PC-3 (cell line): ENCODE data around the gene C16orf95.

Experiments used
- CTCF ChIP-seq: fragments of 300-600 bp; sonication (generic); conservative IDR thresholded peaks from 2 replicates; pipeline ENCODE4 v1.5.1; 2017; ENCODE audit warnings: antibody characterized with exemption, low read depth, mild to moderate bottlenecking, low read length
- EZH2 ChIP-seq: fragments of 300-600 bp; sonication (generic); IDR thresholded peaks from one replicate; pipeline ENCODE4 v1.6.1; 2017; ENCODE audit warnings: antibody characterized with exemption, mild to moderate bottlenecking, low read length; ENCODE audit not compliant: unreplicated experiment
- EZH2phosphoT487 ChIP-seq: fragments of 300-600 bp; sonication (generic); IDR thresholded peaks from 2 replicates; pipeline ENCODE4 v1.6.1; 2018; ENCODE audit warnings: mild to moderate bottlenecking, antibody characterized with exemption, low read length, borderline replicate concordance

DNA sequence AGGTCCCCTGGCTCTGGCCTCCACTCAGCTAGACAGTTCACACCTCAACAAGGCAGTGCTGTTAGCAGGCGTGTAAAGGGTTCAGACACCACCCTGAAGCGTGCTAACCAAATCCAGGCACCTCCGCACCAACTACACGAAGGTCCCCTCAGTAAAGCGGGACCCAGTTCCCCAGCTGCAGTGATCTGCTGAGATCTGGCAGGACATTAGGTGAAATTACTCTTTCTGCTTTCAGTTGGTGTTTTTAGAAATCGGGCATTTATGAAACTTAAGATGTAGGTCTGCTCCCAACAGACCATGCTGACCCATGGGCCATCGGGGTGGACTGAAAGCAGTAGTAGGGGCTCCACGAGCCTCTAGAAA is 39.3 kb upstream of the C16orf95 start:
- TF ChIP-seq CTCF (no peak), EZH2 (no peak), EZH2phosphoT487 (no peak)
